GM21423 (cell line): ENCODE measurements around the gene DHRS1.
"Not testable (repeated sequence)": the region's sequence is repeated elsewhere in the genome, so short reads cannot be mapped to it uniquely, and the experiment has no call there.

Source experiments
- ATAC-seq: cut with Tn5 transposase; IDR thresholded peaks from one replicate; pipeline ENCODE4 v1.9.1; 2021; ENCODE audit warnings: mild to moderate bottlenecking, moderate library complexity; ENCODE audit not compliant: unreplicated experiment

The DHRS1 gene

GRCh38 chr14:24329073-24329663, 29.6 kb upstream of the DHRS1 start:
- no peak for ATAC-seq

- not testable (repeated sequence) for ATAC-seq
These were observed 28.3 kb upstream of the DHRS1 start for GRCh38 chr14:24327914-24328313.

GRCh38 chr14:24327303-24327702, 27.7 kb upstream of the DHRS1 start:
- no peak for ATAC-seq

GRCh38 chr14:24325963-24326362, 26.4 kb upstream of the DHRS1 start:
- no peak for ATAC-seq

- no peak for ATAC-seq
These were observed 25.5 kb upstream of the DHRS1 start for GRCh38 chr14:24325041-24325530.

GRCh38 chr14:24324024-24324423, 24.4 kb upstream of the DHRS1 start:
- no peak for ATAC-seq

GRCh38 chr14:24323341-24323740, 23.8 kb upstream of the DHRS1 start:
- ATAC-seq: no peak

- no peak for ATAC-seq
These were observed 23.1 kb upstream of the DHRS1 start for GRCh38 chr14:24322672-24323071.

- ATAC-seq: no peak
These were observed 21.8 kb upstream of the DHRS1 start for GRCh38 chr14:24321212-24321975.

- no peak for ATAC-seq
These were observed 17.8 kb upstream of the DHRS1 start for GRCh38 chr14:24317141-24317928.

GRCh38 chr14:24316597-24316950, 17.0 kb upstream of the DHRS1 start:
- no peak for ATAC-seq

GRCh38 chr14:24315807-24316596, 16.4 kb upstream of the DHRS1 start:
- ATAC-seq: no peak

GRCh38 chr14:24315243-24315806, 15.7 kb upstream of the DHRS1 start:
- ATAC-seq: no peak

GRCh38 chr14:24314377-24315193, 15.0 kb upstream of the DHRS1 start:
- ATAC-seq: no peak

GRCh38 chr14:24313913-24314312, 14.3 kb upstream of the DHRS1 start:
- no peak for ATAC-seq

- no peak for ATAC-seq
These were observed 13.3 kb upstream of the DHRS1 start for GRCh38 chr14:24312736-24313507.

GRCh38 chr14:24311837-24312615, 12.4 kb upstream of the DHRS1 start:
- no peak for ATAC-seq
